Activated CD8-positive, alpha-beta memory T cell treated with anti-CD3 and anti-CD28 coated beads, Interleukin-2, amount 50 U/mL, for 4 hours (primary cell): ENCODE measurements around the gene TLR5.

Experiments
- DNase-seq: peaks from one replicate; pipeline ENCODE4 v3.0.0-alpha.2; 2020

Gene TLR5

GRCh38 chr1:223062177-223062576 lies 80.9 kb downstream of the TLR5 start:
- DNase-seq: no peak

DNA sequence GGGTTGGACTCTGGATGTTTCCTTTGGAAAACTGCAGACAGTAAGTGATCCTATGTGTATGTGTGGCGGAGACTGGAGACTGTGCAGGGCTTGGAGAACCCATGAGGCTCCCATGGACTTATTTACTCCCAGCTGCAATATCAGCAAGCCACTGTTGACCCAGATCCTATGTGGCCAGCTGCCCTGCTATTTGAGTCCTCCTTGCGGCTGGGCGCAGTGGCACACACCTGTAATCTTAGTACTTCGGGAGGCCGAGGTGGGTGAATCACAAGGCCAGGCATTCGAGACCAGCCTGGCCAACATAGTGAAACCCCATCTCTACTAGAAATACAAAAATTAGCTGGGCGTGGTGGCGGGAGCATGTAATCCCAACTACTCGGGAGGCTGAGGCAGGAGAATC lies 83.5 kb downstream of the TLR5 start:
- DNase-seq: no peak
